T1000 (cell line): ENCODE data around the gene RBFOX1.

ENCODE experiments used
- DNase-seq: peaks from one replicate; lab custom pipeline; 2025; ENCODE audit warnings: mixed read lengths; lab: John Stamatoyannopoulos, UW

RBFOX1 gene

GRCh38 chr16:7524419-7524818, 191.8 kb downstream of the RBFOX1 start:
- DNase-seq = no peak

GRCh38 chr16:7526736-7527135, 194.1 kb downstream of the RBFOX1 start:
- no peak for DNase-seq

- DNase-seq = no peak
Observed at GRCh38 chr16:7532534-7532933, 199.9 kb downstream of the RBFOX1 start.

GRCh38 chr16:7534749-7535148, 202.1 kb downstream of the RBFOX1 start:
- no peak for DNase-seq

GRCh38 chr16:7541026-7541425, 208.4 kb downstream of the RBFOX1 start:
- DNase-seq = no peak

GRCh38 chr16:7545251-7545650, 212.6 kb downstream of the RBFOX1 start:
- no peak for DNase-seq

- DNase-seq = no peak
Observed at GRCh38 chr16:7546948-7547347, 214.3 kb downstream of the RBFOX1 start.

- DNase-seq = no peak
Observed at GRCh38 chr16:7547736-7548135, 215.1 kb downstream of the RBFOX1 start.

- no peak for DNase-seq
Observed at GRCh38 chr16:7548796-7549318, 216.2 kb downstream of the RBFOX1 start.

- DNase-seq = no peak
Observed at GRCh38 chr16:7550096-7550495, 217.5 kb downstream of the RBFOX1 start.

GRCh38 chr16:7555459-7555858, 222.8 kb downstream of the RBFOX1 start:
- DNase-seq = no peak

GRCh38 chr16:7561908-7562405, 229.3 kb downstream of the RBFOX1 start:
- DNase-seq = no peak

- DNase-seq = no peak
Observed at GRCh38 chr16:7566360-7566759, 233.7 kb downstream of the RBFOX1 start.

GRCh38 chr16:7571366-7571765, 238.7 kb downstream of the RBFOX1 start:
- no peak for DNase-seq

GRCh38 chr16:7577588-7577987, 244.9 kb downstream of the RBFOX1 start:
- DNase-seq = no peak

GRCh38 chr16:7579454-7579853, 246.8 kb downstream of the RBFOX1 start:
- no peak for DNase-seq

- DNase-seq = no peak
Observed at GRCh38 chr16:7581175-7581574, 248.5 kb downstream of the RBFOX1 start.

GRCh38 chr16:7583396-7583795, 250.8 kb downstream of the RBFOX1 start:
- no peak for DNase-seq

GRCh38 chr16:7584561-7584960, 251.9 kb downstream of the RBFOX1 start:
- DNase-seq = no peak

- no peak for DNase-seq
Observed at GRCh38 chr16:7585705-7586104, 253.1 kb downstream of the RBFOX1 start.

- DNase-seq = no peak
Observed at GRCh38 chr16:7590934-7591333, 258.3 kb downstream of the RBFOX1 start.

- DNase-seq = no peak
Observed at GRCh38 chr16:7596308-7596707, 263.7 kb downstream of the RBFOX1 start.

- DNase-seq = no peak
Observed at GRCh38 chr16:7597677-7598076, 265.0 kb downstream of the RBFOX1 start.

- no peak for DNase-seq
Observed at GRCh38 chr16:7601100-7601499, 268.5 kb downstream of the RBFOX1 start.
